B cell (primary cell): ENCODE results near the gene BTBD1. TPM values are rescaled to one million over a fixed set of nuclear protein-coding genes. Genes with fewer than 3 reads are reported as not detected.
A peak's percentile ranks its signal among the peaks of the same experiment; 100 is the strongest.

Experiments
- ATAC-seq: fragments of 200-7000 bp; cut with Tn5 transposase; one replicate; pipeline ENCODE4 v1.10.0; 2021; ENCODE audit warnings: low read depth, mild to moderate bottlenecking, moderate number of reproducible peaks, moderate library complexity
- CTCF ChIA-PET: fragments of 350-600 bp; sonication (Branson Sonifier 250); formaldehyde crosslinking; loops from one replicate; lab custom pipeline; 2021; ENCODE audit warnings: antibody characterized with exemption, inconsistent platforms; lab: Charles Lee
- POLR2A ChIA-PET: fragments of 350-600 bp; sonication (Branson Sonifier 250); formaldehyde crosslinking; loops from one replicate; lab custom pipeline; 2021; ENCODE audit warnings: antibody characterized with exemption; lab: Charles Lee
- DNase-seq: peaks from one replicate; pipeline ENCODE4 v3.0.0; 2013
- H2AFZ ChIP-seq: 2 replicates; pipeline ENCODE4 v1.6.1; 2012; ENCODE audit warnings: mild to moderate bottlenecking, low read depth, low read length; ENCODE audit not compliant: insufficient read depth, poor library complexity, severe bottlenecking
- H3K27ac ChIP-seq, 2 donors: 1 replicate in 1 of 2; 2 replicates in 1 of 2; pipeline ENCODE4 v1.5.1; 2012 to 2013; ENCODE audit warnings: low read length in 2 of 2, mild to moderate bottlenecking in 2 of 2, moderate library complexity in 1 of 2
- H3K27me3 ChIP-seq, 4 experiments: fragments of 200-600 bp in 1 of 4; sonication (generic) in 1 of 4; replicated peaks in 1 of 4; 1 replicate in 2 of 4; 2 replicates in 2 of 4; pipeline versions ENCODE4 v1.6.1 to v1.7.0; 2013 to 2016; ENCODE audit warnings: low read length in 3 of 4, mild to moderate bottlenecking in 2 of 4, mixed read lengths in 1 of 4, moderate library complexity in 1 of 4; ENCODE audit not compliant: insufficient read depth in 4 of 4, control insufficient read depth in 3 of 4; ENCODE audit errors: control extremely low read depth in 1 of 4
- H3K36me3 ChIP-seq, 2 experiments: replicated peaks in 1 of 2; 1 replicate in 1 of 2; 2 replicates in 1 of 2; pipeline versions ENCODE4 v1.6.1 to v1.7.1; 2013; ENCODE audit warnings: low read length in 1 of 2; ENCODE audit not compliant: insufficient read depth in 2 of 2, control insufficient read depth in 1 of 2; ENCODE audit errors: control extremely low read depth in 1 of 2, extremely low read depth in 1 of 2
- H3K4me1 ChIP-seq, 2 donors: fragments of 200-600 bp in 1 of 2; sonication (generic) in 1 of 2; 1 replicate in 1 of 2; 2 replicates in 1 of 2; pipeline versions ENCODE4 v1.5.1 to v1.6.1; 2013 to 2017; ENCODE audit warnings: low read length in 2 of 2; ENCODE audit not compliant: control insufficient read depth in 2 of 2, insufficient read depth in 2 of 2
- H3K4me2 ChIP-seq: replicated peaks from 2 replicates; pipeline ENCODE3; 2012; ENCODE audit warnings: mild to moderate bottlenecking, low read depth, low read length; ENCODE audit not compliant: poor library complexity, severe bottlenecking
- H3K4me3 ChIP-seq, 5 experiments: fragments of 200-600 bp in 1 of 5; sonication (generic) in 1 of 5; 1 replicate in 3 of 5; 2 replicates in 2 of 5; pipeline versions ENCODE4 v1.5.1 to v1.7.0; 2011 to 2016; ENCODE audit warnings: low read length in 4 of 5, mild to moderate bottlenecking in 4 of 5, low read depth in 2 of 5, control low read depth in 1 of 5, moderate library complexity in 1 of 5; ENCODE audit not compliant: insufficient read depth in 1 of 5; ENCODE audit errors: control extremely low read depth in 1 of 5, extremely low read depth in 1 of 5
- H3K79me2 ChIP-seq: fragments of 200-600 bp; sonication (generic); one replicate; pipeline ENCODE4 v1.6.0; 2016; ENCODE audit warnings: low read length; ENCODE audit not compliant: control insufficient read depth, insufficient read depth
- H3K9ac ChIP-seq: fragments of 200-600 bp; sonication (generic); 2 replicates; pipeline ENCODE4 v1.6.1; 2017; ENCODE audit warnings: mild to moderate bottlenecking, low read length, moderate library complexity
- H3K9me3 ChIP-seq, 3 donors: one replicate each; pipeline versions ENCODE4 v1.6.1 to v1.7.1; 2013; ENCODE audit warnings: low read length in 2 of 3; ENCODE audit not compliant: control insufficient read depth in 2 of 3, insufficient read depth in 1 of 3; ENCODE audit errors: control extremely low read depth in 1 of 3
- H4K20me1 ChIP-seq: 2 replicates; pipeline ENCODE4 v1.6.0; 2012; ENCODE audit warnings: mild to moderate bottlenecking, low read length; ENCODE audit not compliant: insufficient read depth, control insufficient read depth, poor library complexity, severe bottlenecking
- H3K27ac Mint-ChIP-seq: one replicate; pipeline ENCODE4 v1.8.0; 2021; ENCODE audit warnings: mixed read lengths
- H3K27me3 Mint-ChIP-seq: one replicate; pipeline ENCODE4 v1.8.0; 2021; ENCODE audit warnings: mixed read lengths
- H3K4me1 Mint-ChIP-seq: one replicate; pipeline ENCODE4 v1.8.0; 2021; ENCODE audit warnings: mixed read lengths
- H3K4me3 Mint-ChIP-seq: one replicate; pipeline ENCODE4 v1.8.0; 2021; ENCODE audit warnings: mixed read lengths
- H3K9me3 Mint-ChIP-seq: one replicate; pipeline ENCODE4 v1.8.0; 2022; ENCODE audit warnings: mixed read lengths; ENCODE audit not compliant: insufficient read depth
- EZH2 ChIP-seq: IDR thresholded peaks from 2 replicates; pipeline ENCODE4 v1.6.1; 2012; ENCODE audit warnings: borderline replicate concordance, low read depth, mild to moderate bottlenecking, moderate library complexity, low read length; ENCODE audit not compliant: insufficient read depth, poor library complexity, severe bottlenecking
- WGBS: methylation state at CpG from one replicate; pipeline ENCODE4 v1.1.5; 2013; ENCODE audit warnings: missing lambda C conversion rate; ENCODE audit not compliant: insufficient coverage; 5-methylcytosine and 5-hydroxymethylcytosine counted together
- intact Hi-C: fragments of 100-400 bp; cut with micrococcal nuclease; formaldehyde crosslinking; loops from one replicate; pipeline ENCODE4 v1.10.0; 2022
- polyA plus RNA-seq: library from polyadenylated mRNA; depleted of rRNA; stranded (reverse); fragments of >200 nt; gene quantifications from 2 replicates; pipeline ENCODE4 v1.2.3, GENCODE V29; 2012
- total RNA-seq, 2 donors: library from RNA; stranded (reverse); fragments of 120-200 nt in 1 of 2; gene quantifications; 1 replicate in 1 of 2; 2 replicates in 1 of 2; pipeline versions ENCODE4 v1.2.3 to v1.2.4, GENCODE V29; 2013 to 2022
- TF ChIP-seq, protein P1 (sequence below): fragments of 200-600 bp; IDR thresholded peaks from one replicate; pipeline ENCODE4 v1.8.0; 2022; ENCODE audit warnings: antibody characterized with exemption, mild to moderate bottlenecking

The BTBD1 gene
- total and polyA plus RNA-seq, 2 donors (not counting 1 experiment from before 2014, with no cell fraction given), result 20.7 to 47.5 TPM

DNA sequence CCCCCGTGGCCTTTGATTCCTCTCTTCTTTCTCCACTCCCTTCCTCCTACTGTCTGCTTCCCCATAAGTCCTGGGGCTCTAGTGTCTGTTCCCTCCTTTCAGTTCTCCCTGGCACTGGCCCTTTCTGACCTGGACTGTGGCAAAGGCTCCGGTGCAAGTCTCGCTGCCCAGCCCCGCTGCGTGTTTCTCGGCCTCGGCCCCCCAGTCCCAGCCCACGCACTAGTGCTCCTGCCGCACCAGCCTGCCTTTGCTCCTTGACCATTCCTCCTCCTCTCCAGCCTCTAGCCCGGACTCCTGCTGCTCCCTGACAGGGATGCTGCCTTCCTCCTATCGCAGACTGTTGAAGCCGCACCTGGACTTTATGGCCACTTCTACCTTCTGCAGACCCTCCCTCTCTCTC, 42.5 kb upstream of the BTBD1 start:
- Histone ChIP-seq H3K4me1 (peaks cover 14 to 22% of the 10 kb centered on the region in 2 donors), H3K36me3 (no peaks in the 10 kb centered on the region), H3K9me3 (no peaks in the 10 kb centered on the region), H3K4me3 (no peak overlapping the region), H3K27ac (no peak overlapping the region), H3K27me3 (peaks cover 0 to 3% (median under 1%) of the 10 kb centered on the region in 4 experiments), H4K20me1 (no peaks in the 10 kb centered on the region), H3K79me2 (no peaks in the 10 kb centered on the region), H2AFZ (no peak overlapping the region), H3K9ac (no peak overlapping the region), H3K4me2 (no peak overlapping the region)
- Mint-ChIP-seq H3K27me3 (peaks cover 28% of the 10 kb centered on the region), H3K4me3 (peak overlapping the region; percentile 35), H3K9me3 (no peaks in the 10 kb centered on the region), H3K27ac (no peak overlapping the region), H3K4me1 (peaks cover 24% of the 10 kb centered on the region)
- ChIA-PET POLR2A (no interaction called here), CTCF (no interaction called here)
- no peak for DNase-seq
- intact Hi-C loops, result no loop called here
- 91% methylated on average over 12 of the region's 12 CpGs for WGBS
- no peak for ATAC-seq
- TF ChIP-seq, protein P1, sequence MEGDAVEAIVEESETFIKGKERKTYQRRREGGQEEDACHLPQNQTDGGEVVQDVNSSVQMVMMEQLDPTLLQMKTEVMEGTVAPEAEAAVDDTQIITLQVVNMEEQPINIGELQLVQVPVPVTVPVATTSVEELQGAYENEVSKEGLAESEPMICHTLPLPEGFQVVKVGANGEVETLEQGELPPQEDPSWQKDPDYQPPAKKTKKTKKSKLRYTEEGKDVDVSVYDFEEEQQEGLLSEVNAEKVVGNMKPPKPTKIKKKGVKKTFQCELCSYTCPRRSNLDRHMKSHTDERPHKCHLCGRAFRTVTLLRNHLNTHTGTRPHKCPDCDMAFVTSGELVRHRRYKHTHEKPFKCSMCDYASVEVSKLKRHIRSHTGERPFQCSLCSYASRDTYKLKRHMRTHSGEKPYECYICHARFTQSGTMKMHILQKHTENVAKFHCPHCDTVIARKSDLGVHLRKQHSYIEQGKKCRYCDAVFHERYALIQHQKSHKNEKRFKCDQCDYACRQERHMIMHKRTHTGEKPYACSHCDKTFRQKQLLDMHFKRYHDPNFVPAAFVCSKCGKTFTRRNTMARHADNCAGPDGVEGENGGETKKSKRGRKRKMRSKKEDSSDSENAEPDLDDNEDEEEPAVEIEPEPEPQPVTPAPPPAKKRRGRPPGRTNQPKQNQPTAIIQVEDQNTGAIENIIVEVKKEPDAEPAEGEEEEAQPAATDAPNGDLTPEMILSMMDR, result no peak
- TF ChIP-seq EZH2, result no peak

DNA sequence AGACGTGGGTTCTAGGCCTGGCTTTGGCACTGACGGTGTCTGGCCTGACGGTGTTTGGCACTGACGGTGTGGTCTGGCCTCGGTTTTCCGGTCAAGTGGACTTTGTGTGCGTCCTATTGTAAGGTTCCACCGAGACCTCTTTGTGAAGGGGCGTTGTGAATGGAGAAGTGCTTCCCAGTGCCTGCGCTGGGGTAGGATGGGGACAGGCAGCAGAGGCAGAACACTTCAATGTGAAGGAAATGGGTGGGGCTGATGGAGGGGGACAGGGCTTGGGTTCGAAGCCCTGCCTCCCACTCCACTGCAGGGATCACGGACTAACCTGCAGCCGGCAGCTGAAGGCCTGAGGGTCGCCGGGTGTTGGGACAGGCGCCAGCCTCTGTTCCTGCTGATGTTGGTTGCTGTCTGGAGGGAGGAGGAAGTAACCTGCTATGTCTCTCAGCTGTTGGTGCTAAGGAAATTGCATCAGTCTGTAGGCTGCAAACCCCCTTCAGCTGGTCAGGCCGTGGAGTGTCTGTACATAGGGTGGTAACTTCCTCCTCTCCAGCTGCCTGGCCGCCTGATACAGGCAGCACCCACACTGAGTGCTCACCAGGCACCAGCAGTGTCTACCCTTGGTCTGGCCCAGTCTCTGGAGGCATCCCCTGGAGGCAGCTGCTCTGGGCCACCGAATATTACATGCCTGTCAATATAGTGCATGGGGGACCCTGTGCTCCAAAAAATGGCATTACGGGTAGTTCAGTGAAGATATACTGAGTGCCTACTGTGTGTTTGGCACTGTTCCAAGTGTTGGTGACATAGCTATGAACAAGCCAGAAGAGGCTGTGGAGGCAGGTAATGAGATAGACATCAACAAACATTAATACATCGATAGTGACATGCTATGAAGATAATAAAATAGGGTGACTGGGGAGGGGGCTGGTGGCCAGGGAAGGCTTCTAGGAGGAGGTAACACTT, 41.5 kb upstream of the BTBD1 start:
- CTCF ChIA-PET, result no interaction called here
- Histone ChIP-seq H2AFZ (peak overlapping the region; percentile 83), H3K4me1 (peaks cover 14 to 22% of the 10 kb centered on the region in 2 donors), H3K4me3 (peak overlapping the region; percentile 41 to 88 (median 60)), H3K9me3 (no peaks in the 10 kb centered on the region), H3K79me2 (no peaks in the 10 kb centered on the region), H3K4me2 (peak overlapping the region; percentile 94), H3K27me3 (peaks cover 0 to 3% (median under 1%) of the 10 kb centered on the region in 4 experiments), H3K9ac (peak overlapping the region; percentile 71), H3K27ac (peak overlapping the region in 1 of 2 donors; percentile 62), H4K20me1 (no peaks in the 10 kb centered on the region), H3K36me3 (no peaks in the 10 kb centered on the region)
- POLR2A ChIA-PET, result interaction anchor here (0.9 kb wide), 1 partner anchor 41 kb away, joined by 4 read pairs; the partner anchor contains the start of gene BTBD1
- peaks cover 24% of the 10 kb centered on the region for H3K4me1 Mint-ChIP-seq
- 8% methylated on average over 19 of the region's 21 CpGs for WGBS
- H3K4me3 Mint-ChIP-seq, result peak overlapping the region; percentile 89
- intact Hi-C loops, result no loop called here
- ATAC-seq (peak; percentile 75), DNase-seq (peak; percentile 64)
- TF ChIP-seq, protein P1, result no peak
- no peak for TF ChIP-seq EZH2
- no peaks in the 10 kb centered on the region for H3K9me3 Mint-ChIP-seq
- peak overlapping the region; percentile 5 for H3K27ac Mint-ChIP-seq
- H3K27me3 Mint-ChIP-seq, result peaks cover 37% of the 10 kb centered on the region
